SK-N-SH treated with all-trans-retinoic acid at 6 μM for 48 hours (cell line): ENCODE results near the gene CSF2.

Experiments
- ARNTL ChIP-seq: fragments of 450-650 bp; formaldehyde crosslinking; IDR thresholded peaks from 2 replicates; pipeline ENCODE4 v1.5.0; 2020; ENCODE audit warnings: low read depth, mild to moderate bottlenecking, moderate library complexity, borderline replicate concordance
- CSRNP3 ChIP-seq: fragments of 250-450 bp; sonication (Bioruptor Pico); IDR thresholded peaks from 2 replicates; pipeline ENCODE4 v1.5.1; 2021; ENCODE audit warnings: mild to moderate bottlenecking, moderate library complexity
- OSR1 ChIP-seq: fragments of 250-450 bp; sonication (Bioruptor Pico); IDR thresholded peaks from 2 replicates; pipeline ENCODE4 v1.8.0; 2022; ENCODE audit warnings: moderate library complexity, mild to moderate bottlenecking, inconsistent platforms
- PATZ1 ChIP-seq: fragments of 250-450 bp; sonication (Bioruptor Pico); IDR thresholded peaks from 2 replicates; pipeline ENCODE4 v1.8.0; 2020; ENCODE audit warnings: mild to moderate bottlenecking, moderate library complexity, borderline replicate concordance
- PPARA ChIP-seq: fragments of 250-450 bp; sonication (Bioruptor Pico); IDR thresholded peaks from 2 replicates; pipeline ENCODE4 v1.5.0; 2020; ENCODE audit warnings: mild to moderate bottlenecking, borderline replicate concordance
- ZC3H10 ChIP-seq: fragments of 250-450 bp; sonication (Bioruptor Pico); IDR thresholded peaks from 2 replicates; pipeline ENCODE4 v1.5.1; 2021; ENCODE audit warnings: mild to moderate bottlenecking, moderate library complexity
- ZFP30 ChIP-seq: fragments of 450-650 bp; formaldehyde crosslinking; IDR thresholded peaks from 2 replicates; pipeline ENCODE4 v1.5.0; 2022; ENCODE audit warnings: mild to moderate bottlenecking, moderate library complexity
- ZNF70 ChIP-seq: fragments of 450-650 bp; formaldehyde crosslinking; IDR thresholded peaks from 2 replicates; pipeline ENCODE4 v1.5.0; 2020; ENCODE audit warnings: mild to moderate bottlenecking, moderate library complexity

- TF ChIP-seq OSR1 (no peak), ZC3H10 (CRISPR knock-in tag) (no peak), PATZ1 (CRISPR knock-in tag) (no peak), CSRNP3 (CRISPR knock-in tag) (no peak), ZFP30 (CRISPR knock-in tag) (no peak), PPARA (CRISPR knock-in tag) (no peak), ARNTL (CRISPR knock-in tag) (no peak), ZNF70 (CRISPR knock-in tag) (no peak)
Observed at GRCh38 chr5:132050661-132051552, 22.7 kb upstream of the CSF2 start.
